Measurements from ENCODE around the gene HUWE1. TPM values are rescaled to one million over a fixed set of nuclear protein-coding genes. Genes with fewer than 3 reads are reported as not detected.
"Not testable (repeated sequence)": the region's sequence is repeated elsewhere in the genome, so short reads cannot be mapped to it uniquely, and the experiment has no call there.

HUWE1 gene
- total RNA-seq, 1 experiment from 2014 or later: 222 TPM

DNA sequence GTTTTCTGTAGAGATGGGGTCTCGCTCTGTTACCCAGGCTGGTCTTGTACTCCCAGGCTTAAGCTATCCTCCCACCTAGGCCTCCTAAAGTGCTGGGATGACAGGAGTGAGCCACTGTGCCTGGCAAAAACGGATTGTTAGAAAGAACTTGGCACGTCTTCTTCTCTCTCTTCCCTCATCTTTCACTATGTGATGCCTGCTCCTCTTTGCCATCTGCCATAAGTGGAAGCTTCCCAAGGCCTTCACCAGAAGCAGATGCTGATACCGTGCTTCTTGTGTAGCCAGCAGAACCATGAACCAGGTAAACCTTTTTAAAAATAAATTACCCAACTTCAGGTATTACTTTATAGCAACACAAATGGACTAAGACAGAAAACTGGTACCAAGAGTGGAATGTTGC lies 36.9 kb upstream of the HUWE1 start:
- Histone ChIP-seq H3K27ac (ENCODE audit: low read depth, low read length, poor library complexity, severe bottlenecking) (no peak overlapping the region), H3K36me3 (ENCODE audit: insufficient read depth, low read length, poor library complexity, severe bottlenecking) (no peaks in the 10 kb centered on the region), H3K4me1 (ENCODE audit: insufficient read depth, low read length, poor library complexity, severe bottlenecking) (no peaks in the 10 kb centered on the region), H3K4me3 (ENCODE audit: low read depth, low read length, poor library complexity, severe bottlenecking) (no peak overlapping the region), H3K27me3 (replicated peaks; ENCODE audit: insufficient read depth, low read depth, low read length, poor library complexity) (no peaks in the 10 kb centered on the region), H3K9me3 (ENCODE audit: low read depth, low read length, poor library complexity, severe bottlenecking) (no peaks in the 10 kb centered on the region)
- DNase-seq (ENCODE audit: low spot score): no peak
- POLR2A ChIA-PET (ENCODE audit: low non-redundant PET): no interaction called here
- no TSS peak for BruUV-seq (replicated peaks)
- no peak for TF ChIP-seq EZH2 (IDR thresholded peaks at IDR 0.05; ENCODE audit: borderline replicate concordance, low read depth, low read length, poor library complexity, severe bottlenecking)
- TF ChIP-seq, protein P1, sequence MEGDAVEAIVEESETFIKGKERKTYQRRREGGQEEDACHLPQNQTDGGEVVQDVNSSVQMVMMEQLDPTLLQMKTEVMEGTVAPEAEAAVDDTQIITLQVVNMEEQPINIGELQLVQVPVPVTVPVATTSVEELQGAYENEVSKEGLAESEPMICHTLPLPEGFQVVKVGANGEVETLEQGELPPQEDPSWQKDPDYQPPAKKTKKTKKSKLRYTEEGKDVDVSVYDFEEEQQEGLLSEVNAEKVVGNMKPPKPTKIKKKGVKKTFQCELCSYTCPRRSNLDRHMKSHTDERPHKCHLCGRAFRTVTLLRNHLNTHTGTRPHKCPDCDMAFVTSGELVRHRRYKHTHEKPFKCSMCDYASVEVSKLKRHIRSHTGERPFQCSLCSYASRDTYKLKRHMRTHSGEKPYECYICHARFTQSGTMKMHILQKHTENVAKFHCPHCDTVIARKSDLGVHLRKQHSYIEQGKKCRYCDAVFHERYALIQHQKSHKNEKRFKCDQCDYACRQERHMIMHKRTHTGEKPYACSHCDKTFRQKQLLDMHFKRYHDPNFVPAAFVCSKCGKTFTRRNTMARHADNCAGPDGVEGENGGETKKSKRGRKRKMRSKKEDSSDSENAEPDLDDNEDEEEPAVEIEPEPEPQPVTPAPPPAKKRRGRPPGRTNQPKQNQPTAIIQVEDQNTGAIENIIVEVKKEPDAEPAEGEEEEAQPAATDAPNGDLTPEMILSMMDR (conservative IDR thresholded peaks at IDR 0.05; ENCODE audit: low read depth, low read length): no peak
- intact Hi-C loops (cut with micrococcal nuclease; ENCODE audit: unreplicated experiment): no loop called here
- CTCF ChIA-PET: no interaction called here

DNA sequence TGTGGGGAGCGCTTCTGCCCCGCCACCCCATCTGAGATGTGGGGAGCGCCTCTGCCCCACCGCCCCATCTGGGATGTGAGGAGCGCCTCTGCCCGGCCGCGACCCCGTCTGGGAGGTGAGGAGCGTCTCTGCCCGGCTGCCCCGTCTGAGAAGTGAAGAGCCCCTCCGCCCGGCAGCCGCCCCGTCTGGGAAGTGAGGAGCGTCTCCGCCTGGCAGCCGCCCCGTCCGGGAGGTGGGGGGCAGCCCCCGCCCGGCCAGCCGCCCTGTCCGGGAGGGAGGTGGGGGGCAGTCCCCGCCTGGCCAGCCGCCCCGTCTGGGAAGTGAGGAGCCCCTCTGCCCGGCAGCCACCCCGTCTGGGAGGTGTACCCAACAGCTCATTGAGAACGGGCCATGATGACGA lies 35.1 kb upstream of the HUWE1 start:
- CTCF ChIA-PET; H3K36me3 ChIP-seq (ENCODE audit: insufficient read depth, low read length, poor library complexity, severe bottlenecking); POLR2A ChIA-PET (ENCODE audit: low non-redundant PET); H3K27me3 ChIP-seq (replicated peaks; ENCODE audit: insufficient read depth, low read depth, low read length, poor library complexity); DNase-seq (ENCODE audit: low spot score); H3K27ac ChIP-seq (ENCODE audit: low read depth, low read length, poor library complexity, severe bottlenecking); BruUV-seq (replicated peaks); H3K4me3 ChIP-seq (ENCODE audit: low read depth, low read length, poor library complexity, severe bottlenecking); H3K4me1 ChIP-seq (ENCODE audit: insufficient read depth, low read length, poor library complexity, severe bottlenecking); intact Hi-C loops (cut with micrococcal nuclease; ENCODE audit: unreplicated experiment); H3K9me3 ChIP-seq (ENCODE audit: low read depth, low read length, poor library complexity, severe bottlenecking): not testable (repeated sequence)

DNA sequence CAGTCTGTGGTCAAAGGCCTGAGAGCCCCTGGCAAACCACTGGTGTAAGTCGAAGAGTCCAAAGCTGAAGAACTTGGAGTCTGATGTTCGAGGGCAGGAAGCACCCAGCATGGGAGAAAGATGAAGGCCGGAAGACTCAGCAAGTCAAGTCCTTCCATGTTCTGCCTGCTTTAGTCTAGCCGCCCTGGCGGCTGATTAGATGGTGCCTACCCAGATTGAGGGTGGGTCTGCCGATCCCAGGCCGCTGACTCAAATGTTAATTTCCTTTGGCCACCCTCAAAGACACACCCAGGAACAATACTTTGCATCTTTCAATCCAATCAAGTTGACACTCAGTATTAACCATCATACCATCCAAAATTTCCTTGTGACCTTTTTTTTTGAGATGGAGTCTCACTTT lies 33.1 kb upstream of the HUWE1 start:
- H3K27ac ChIP-seq (ENCODE audit: low read depth, low read length, poor library complexity, severe bottlenecking); H3K9me3 ChIP-seq (ENCODE audit: low read depth, low read length, poor library complexity, severe bottlenecking); intact Hi-C loops (cut with micrococcal nuclease; ENCODE audit: unreplicated experiment); DNase-seq (ENCODE audit: low spot score); POLR2A ChIA-PET (ENCODE audit: low non-redundant PET); H3K4me1 ChIP-seq (ENCODE audit: insufficient read depth, low read length, poor library complexity, severe bottlenecking); BruUV-seq (replicated peaks); H3K4me3 ChIP-seq (ENCODE audit: low read depth, low read length, poor library complexity, severe bottlenecking); H3K27me3 ChIP-seq (replicated peaks; ENCODE audit: insufficient read depth, low read depth, low read length, poor library complexity); CTCF ChIA-PET; H3K36me3 ChIP-seq (ENCODE audit: insufficient read depth, low read length, poor library complexity, severe bottlenecking): not testable (repeated sequence)

DNA sequence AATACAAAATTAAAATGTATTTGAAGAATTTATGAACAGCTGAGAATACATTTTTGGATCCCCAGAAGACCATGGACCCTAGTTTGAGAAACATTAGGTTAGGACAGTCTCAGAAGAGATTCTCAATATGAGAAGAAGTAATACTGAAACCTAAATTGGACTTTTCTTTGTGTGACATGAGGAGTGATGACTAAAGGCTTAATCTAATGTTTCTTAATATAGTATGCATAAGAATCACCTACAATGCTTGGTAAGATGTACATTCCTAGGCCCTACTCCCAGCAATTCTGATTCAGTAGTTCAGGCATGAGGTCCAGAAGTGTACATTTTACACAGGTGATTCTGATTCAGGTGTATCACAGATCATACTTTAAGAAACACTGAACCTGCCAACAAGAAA lies 31.6 kb upstream of the HUWE1 start:
- no TSS peak for BruUV-seq (replicated peaks)
- DNase-seq (ENCODE audit: low spot score): no peak
- no peaks in the 10 kb centered on the region for H3K36me3 ChIP-seq (ENCODE audit: insufficient read depth, low read length, poor library complexity, severe bottlenecking)
- no peaks in the 10 kb centered on the region for H3K9me3 ChIP-seq (ENCODE audit: low read depth, low read length, poor library complexity, severe bottlenecking)
- no peak overlapping the region for H3K27ac ChIP-seq (ENCODE audit: low read depth, low read length, poor library complexity, severe bottlenecking)
- no peaks in the 10 kb centered on the region for H3K27me3 ChIP-seq (replicated peaks; ENCODE audit: insufficient read depth, low read depth, low read length, poor library complexity)
- TF ChIP-seq, protein P1 (conservative IDR thresholded peaks at IDR 0.05; ENCODE audit: low read depth, low read length): no peak
- TF ChIP-seq EZH2 (IDR thresholded peaks at IDR 0.05; ENCODE audit: borderline replicate concordance, low read depth, low read length, poor library complexity, severe bottlenecking): no peak
- peaks cover 6% of the 10 kb centered on the region for H3K4me1 ChIP-seq (ENCODE audit: insufficient read depth, low read length, poor library complexity, severe bottlenecking)
- intact Hi-C loops (cut with micrococcal nuclease; ENCODE audit: unreplicated experiment): no loop called here
- ChIA-PET POLR2A (ENCODE audit: low non-redundant PET) (no interaction called here), CTCF (no interaction called here)
- no peak overlapping the region for H3K4me3 ChIP-seq (ENCODE audit: low read depth, low read length, poor library complexity, severe bottlenecking)

Data from A673 (cell line).